DMS 273 (cell line): ENCODE results near the gene CCDC30.
"Not testable (repeated sequence)": the region's sequence is repeated elsewhere in the genome, so short reads cannot be mapped to it uniquely, and the experiment has no call there.

Experiments
- DNase-seq: peaks from one replicate; lab custom pipeline; 2025; ENCODE audit not compliant: unreplicated experiment; lab: John Stamatoyannopoulos, UW

Gene CCDC30

DNA sequence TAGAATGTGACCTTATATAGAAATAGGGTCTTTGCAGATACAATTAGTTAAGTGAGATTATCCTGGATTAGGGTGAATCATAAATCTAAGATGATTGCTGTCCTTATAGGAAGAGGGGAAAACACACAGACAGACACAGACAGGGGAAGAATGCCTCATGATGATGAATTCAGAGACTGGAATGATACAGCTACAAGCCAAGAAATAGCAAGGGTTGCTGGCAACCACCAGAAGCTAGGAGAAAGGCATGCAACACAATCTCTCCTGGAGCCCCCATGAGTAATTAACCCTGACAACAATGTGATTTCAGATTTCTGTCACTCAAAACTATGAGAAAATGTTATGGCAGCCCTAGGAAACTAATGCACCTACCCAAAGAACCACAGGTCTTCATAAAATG, 176.0 kb downstream of the CCDC30 start:
- no peak for DNase-seq

DNA sequence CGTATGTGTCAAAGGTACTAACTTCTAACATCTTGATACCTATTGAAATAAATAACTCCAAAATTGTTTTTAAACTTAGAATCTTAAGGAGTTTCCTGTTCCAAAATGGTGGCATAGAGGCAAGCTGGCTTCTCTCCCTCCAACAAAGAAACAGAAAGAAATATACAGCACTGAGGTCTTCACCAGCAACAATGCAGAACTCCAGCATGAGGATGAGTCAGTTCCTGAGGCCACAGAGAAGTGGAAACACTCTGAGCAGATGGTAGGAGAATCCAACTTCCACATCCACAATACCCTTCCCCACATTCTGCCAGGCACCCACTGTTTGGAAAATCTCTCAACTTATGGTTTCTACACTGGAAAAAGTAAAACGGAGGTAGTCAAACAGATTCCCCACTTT, 183.0 kb downstream of the CCDC30 start:
- DNase-seq = no peak

DNA sequence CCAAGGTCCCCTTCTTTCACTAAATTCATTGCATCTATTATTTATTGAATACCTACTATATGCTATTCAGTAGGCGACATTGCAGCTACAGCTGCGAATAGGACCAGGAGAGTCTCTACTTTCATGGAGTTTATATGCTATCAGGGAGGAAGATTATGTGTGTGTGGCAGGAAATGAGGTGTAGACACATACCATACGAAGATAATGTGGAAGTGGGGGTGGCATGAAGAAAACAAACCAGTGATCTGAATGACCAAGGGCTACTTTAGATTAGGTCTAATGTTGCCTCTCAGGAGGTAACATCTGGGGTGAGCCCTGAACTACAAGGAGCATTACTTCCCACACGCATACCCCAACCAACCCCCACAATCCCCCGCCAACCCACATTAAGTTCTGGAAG, 194.1 kb downstream of the CCDC30 start:
- DNase-seq = no peak

DNA sequence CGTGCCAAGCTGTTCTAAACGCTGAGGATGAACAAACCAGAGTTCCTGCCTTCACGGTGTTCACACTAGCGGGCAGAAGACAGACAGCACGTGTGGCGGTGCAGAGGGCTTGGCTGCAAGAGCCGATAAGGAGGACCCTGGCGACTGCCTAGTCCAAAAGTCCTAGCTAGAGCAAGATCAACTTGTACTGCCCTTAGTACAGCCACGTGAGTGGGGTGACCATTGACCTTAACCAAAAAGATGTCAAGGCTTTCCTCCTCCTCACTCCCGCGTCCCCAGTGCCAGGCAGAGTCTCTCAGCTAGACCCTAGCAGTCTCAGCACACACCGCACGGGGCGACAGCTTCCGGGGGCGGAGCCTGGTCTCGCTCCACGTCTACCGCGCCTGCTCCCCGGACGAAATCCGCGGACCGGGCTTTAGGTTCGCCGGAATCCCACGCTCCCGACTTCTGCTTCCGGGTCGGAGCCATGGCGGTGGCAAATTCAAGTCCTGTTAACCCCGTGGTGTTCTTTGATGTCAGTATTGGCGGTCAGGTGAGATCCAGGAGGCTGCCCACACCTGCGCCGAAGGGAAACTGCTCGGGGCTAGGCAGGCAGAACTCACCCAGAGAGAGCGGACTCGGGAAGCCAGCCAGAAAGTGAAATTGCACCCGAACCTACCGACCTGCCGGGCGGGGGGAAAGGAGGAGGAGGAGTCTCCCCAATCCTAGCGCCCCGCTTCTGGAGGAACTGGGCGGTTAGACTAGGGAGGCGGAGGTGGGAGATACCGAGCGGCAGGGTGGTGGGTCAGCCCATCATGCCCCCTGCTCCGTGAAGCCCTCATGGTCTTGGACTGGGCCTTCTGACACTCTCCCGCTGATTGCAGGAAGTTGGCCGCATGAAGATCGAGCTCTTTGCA, 195.1 kb downstream of the CCDC30 start, which contains the start of gene PPIH:
Gene PPIH, plus strand, starts transcription at position 443 of the 896 bp plus-strand sequence. Its CDS starts 24 bp downstream, at position 467.
- DNase-seq = peak; percentile 98

DNA sequence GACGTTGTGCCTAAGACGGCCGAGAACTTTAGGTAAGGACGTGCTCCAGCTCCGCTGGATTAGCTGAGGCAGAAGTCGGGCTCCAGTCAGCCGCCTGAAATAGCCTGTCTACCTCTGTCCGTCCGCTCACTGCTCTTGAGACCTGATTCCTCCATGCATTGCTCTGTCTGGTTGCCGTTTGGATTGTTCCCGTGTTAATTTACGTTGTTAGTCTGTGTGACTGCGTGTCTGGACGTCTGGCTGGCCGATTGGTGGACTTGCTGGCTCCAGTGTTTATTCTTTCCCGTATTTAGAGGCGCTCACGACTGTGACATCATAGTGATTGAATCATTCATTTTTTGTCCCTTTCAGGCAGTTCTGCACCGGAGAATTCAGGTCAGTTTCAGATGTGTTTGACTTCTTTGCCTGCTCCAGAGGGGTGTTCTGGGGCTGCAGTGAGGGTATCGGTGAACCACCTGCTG, 195.8 kb downstream of the CCDC30 start:
- no peak for DNase-seq

DNA sequence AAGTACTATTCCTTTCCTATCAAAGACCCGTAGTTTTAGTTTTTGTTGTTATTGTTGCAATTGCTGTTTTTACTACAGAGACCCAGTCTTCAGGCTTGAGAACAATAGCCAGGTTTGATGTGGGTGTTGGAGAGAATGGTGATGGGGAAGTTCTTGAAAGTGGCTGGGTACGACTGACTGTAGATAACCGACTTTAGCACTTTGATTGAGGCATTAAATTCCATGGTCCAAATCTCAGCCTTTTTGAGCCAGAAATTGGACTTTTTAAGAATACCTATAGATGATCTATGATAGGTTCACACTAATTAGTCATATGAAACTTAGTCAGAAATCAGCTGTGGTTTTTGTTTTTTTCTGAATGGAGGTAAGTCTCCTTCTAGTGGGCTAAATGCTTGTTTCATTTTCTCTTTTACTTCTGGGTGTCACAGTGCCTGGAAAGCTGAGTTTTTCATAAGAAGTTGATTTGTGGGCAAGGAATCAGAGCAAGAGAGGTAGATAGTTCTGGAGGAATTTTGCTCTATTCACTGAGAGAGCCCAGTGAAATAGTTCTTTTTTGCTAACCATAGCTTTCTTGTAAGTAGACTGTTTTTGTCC, 197.9 kb downstream of the CCDC30 start:
- DNase-seq = no peak

DNA sequence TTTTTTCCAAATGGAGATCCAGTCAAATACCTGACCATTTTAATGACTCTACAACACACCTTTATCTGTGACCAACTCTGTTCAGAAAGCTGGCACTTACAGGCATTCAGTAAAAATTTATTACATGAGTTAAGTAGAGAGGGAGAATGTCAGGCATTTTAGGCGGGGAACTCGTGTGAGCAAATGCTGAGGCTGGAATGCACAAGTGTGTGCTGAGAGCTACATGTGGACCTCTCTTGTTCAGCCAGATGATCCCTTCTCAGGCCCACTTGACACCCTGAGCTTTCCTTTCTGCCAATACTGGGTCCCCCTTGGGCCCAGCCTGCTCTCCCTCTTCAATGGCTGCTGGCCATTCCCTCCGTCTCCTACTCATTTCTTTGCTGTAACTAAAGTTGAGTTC, 206.8 kb downstream of the CCDC30 start:
- no peak for DNase-seq

DNA sequence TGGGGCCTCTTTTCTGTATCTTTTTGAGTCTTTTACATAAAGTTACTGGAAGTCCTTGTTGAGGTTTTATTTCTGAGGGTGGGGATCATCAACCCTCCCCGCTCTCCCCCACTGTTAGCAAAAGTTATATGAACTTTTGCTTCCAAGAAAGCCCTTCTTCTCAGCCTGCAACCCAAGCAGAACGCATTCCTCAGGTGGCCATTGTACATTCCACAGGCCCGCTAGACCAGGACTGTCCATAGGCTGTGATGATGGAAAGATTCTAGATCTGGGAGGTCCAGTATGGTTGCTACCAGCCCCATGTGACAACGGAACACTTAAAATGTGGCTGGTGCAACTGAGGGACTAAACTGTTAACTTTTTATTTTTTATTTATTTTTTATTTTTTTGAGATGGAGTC, 207.3 kb downstream of the CCDC30 start:
- no peak for DNase-seq

DNA sequence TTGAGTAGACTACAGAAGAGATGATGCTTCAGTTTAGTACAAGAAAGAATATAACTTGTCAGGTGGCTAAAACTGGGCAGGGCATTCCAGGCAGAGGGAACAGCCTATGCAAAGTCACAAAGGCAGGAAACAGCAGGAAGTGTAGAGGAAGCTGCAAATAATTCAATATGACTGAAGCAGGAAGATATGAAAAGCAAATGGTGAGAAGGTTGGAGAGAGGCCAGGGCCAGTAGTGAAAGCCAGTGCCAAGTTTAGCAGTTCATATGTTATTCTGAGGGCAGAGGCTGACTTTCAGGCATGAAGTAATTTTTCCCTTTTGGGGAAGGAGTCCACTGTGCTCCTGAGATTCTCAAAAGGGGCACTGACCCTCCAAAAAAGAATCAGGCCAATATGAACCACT, 211.1 kb downstream of the CCDC30 start:
- no peak for DNase-seq

DNA sequence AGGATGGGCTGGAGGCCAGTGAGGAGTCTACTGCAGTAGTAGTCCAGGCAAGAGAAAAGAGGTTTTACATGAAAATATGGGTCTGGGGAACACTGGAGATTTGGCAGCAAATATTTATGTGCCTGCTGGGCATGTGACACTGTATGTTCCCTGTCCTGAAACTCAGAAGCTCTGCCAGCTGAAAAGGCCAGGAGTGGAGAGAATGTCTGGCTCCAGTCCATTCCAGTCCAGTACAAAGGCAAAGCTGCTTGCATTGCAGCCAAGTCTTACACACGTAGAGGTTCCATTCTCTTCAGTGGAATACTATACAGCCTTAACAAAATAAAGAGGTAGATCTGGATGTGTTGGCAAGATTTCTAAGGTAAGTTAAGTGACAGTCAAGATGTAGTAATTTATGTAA, 211.6 kb downstream of the CCDC30 start:
- DNase-seq = no peak

DNA sequence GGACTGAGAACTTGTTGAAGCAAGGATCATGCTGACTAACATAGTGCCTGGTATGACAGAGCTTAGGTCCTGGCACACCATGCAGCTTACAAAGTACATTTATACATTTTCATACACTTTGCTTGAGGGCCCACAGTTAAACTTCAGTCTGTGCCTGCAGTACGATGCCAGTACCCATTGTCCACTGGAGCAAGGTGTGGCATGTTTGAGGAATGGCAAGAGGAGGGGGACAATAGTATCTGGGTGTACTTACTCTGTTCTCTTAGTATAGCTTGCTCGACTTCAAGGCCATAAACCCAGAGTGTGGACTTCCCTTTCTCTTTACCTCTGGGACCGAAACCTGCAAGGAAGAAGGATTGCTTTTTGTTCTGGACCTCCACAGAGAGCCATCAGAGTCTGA, 212.4 kb downstream of the CCDC30 start:
- no peak for DNase-seq

DNA sequence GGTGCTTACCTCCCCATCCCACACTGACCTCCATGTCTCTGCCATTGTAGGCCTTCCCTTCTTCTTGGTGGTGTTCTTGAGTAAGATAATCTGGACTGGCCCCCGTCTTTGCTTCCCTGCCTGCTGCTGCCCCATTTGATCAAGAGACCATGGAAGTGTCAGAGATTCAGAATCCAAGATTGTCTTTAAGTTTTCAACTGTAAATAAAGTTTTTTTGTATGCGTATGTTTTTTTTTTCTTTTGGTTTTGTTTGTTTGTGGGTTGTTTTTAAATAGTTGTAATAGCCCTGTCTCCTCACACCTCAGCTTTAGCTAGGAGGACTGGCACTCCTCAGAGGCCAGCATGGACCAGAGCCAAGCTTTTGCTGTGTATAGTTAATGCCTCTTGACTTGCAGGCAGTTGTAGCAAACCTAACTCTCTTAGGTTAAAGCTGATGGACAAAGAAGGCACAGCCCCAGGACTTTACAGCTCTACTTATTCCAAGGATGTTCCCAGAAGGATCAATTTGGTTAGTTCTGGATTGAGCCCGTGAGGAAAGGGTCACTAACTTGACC, 213.5 kb downstream of the CCDC30 start:
- no peak for DNase-seq

DNA sequence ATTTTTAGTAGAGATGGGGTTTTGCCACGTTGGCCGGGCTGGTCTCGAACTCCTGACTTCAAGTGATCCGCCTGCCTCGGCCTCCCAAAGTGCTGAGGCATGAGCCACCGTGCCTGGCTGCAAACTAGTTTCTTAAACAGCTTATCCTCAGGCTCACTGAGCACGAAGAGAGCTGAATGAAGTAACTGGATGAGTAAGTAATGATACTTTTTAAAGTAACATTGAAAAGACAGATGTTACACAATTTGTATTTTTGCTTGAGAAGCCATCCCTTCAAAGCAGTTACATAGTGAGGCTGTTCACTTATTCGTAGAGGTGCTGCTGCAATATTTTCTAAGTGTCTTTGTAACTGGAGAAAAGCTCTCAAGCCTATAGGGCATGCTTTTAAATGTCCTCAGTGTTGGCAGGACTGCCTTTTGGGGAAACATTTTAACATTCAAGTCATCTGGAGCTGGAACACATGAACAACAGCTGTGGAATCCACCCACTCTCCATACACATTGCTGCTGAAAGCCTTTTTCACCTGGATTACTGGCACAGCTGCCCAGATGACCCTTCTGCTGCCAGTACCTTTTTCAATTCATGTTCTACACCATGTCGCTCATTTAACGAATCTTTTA, 216.4 kb downstream of the CCDC30 start:
- DNase-seq = peak; percentile 30

DNA sequence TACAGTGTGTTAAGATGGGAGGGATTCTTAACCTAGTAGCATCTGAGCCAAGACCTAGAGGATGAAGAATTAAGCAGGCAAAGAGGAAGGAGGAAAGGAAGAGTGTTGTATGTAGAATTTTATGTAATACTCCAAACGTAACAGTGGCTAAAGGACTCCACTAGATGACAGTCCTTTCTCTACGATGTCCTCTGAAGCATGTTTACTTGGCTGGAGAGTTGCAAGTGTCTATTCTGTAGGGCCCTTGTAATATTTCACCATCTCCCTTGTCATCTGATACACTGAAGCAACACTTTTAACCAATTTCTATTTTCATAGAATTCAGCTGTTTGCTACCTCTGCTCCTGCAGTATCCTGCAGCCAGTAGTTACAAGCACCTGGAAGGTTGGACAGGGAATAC, 217.0 kb downstream of the CCDC30 start:
- DNase-seq = no peak

DNA sequence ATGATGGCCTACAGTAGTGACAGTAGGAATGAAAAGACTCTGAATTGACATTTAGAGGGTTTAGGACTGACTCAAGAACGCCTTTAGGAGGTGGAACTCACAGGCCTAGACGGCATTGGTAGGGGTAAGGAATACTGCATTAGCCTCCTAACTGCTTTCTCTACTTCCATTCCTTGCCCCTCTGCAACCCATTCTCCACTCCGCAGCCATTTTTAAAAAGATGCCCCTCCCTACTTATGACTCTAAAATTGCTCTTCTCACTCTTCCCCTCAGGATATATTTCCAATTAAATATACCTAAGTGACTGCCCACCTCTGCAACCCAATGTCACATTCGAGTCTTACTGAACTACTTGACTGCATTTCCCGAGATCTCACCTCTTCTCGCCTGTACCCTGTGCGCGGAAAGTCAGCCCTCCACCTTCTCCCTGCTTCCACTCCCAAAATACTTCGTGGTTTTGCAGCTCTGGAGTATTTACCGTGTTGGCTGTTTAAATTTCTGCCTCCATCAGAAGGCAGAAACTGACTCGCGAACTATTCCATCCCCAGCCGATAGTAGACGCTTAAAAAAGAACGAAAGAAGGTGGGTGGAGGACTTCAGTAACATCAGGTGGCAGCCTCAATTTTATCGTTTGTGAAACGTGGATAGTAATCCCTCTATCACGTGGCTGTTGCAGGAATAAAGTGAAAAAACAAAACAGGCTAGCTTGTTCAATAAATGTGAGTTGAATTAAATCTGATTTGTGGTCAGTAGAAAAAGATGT, 218.0 kb downstream of the CCDC30 start:
- DNase-seq = peak; percentile 67

DNA sequence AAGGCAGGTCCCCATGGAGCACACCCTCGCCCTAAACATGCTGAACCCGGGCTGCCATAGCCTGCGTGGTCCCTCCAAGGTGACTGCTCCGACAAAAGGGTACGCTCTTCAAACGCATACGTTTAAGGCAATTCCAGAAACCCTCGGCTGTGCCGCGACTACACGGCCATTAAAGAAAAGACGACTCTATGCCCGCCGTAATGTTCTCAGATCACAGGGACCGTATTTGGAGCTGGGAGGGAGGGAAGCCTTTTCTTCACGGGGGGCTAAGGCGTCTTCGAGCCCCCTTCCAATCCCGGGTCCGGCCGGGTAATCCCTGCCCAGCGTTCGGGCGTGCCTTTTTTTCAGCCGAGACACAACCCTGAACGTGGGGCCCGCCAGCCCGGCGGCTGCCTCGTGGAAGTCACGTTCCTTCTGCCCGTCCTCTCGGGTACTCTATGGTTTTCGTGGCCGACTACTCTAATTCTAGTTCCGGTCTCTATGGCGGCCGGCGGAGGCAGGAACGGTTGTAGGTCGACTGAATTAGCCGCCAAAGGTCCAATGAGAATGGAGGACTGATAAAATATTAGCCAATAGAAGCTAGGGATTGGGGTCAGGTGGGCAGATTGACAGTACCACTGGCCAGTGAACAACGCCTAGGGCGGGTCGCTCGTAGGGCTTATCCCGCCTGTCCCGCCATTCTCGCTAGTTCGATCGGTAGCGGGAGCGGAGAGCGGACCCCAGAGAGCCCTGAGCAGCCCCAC, 218.8 kb downstream of the CCDC30 start, which contains the start of gene YBX1:
Gene YBX1, plus strand, starts transcription at position 678 of the 743 bp plus-strand sequence. CDS start 148 bp downstream, outside the sequence.
- DNase-seq = peak; percentile 99

DNA sequence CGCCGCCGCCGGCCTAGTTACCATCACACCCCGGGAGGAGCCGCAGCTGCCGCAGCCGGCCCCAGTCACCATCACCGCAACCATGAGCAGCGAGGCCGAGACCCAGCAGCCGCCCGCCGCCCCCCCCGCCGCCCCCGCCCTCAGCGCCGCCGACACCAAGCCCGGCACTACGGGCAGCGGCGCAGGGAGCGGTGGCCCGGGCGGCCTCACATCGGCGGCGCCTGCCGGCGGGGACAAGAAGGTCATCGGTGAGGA, 219.3 kb downstream of the CCDC30 start:
- not testable (repeated sequence) for DNase-seq

DNA sequence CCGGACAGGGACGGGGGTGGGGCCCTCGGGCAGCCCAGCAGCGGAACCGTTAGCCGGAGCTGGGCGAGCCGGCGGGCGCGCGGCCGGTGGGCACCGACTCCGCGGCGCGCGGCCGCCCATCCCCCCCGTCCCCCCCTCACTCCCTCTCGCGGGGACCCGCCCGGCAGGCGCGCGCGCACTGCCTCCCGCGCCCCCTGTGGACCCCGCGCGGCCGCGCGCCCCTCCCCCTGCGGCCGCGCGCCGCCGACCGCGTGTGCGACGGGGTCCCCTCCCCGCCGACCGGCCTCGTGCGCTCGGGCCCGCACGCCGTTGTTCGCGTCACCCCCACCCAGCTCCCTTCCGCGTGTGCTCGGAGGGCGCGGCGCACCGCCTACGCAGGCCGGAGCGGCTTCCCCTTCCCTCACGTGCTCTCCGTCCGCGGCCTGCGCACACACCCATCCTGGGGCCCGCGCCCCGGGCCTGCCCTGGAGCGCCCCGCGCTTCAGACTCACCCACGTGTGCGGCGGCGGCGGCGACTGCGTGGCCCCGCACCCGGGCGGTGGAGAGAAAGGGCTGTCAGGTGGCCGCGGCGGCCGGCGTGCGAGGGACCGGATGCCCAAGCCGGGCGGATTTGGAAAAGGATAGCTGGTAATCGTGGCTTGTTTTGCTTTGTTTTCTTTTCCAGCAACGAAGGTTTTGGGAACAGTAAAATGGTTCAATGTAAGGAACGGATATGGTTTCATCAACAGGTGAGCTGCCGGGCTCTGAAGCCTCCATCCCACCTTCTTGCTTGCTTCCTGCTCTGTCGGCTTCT, 219.8 kb downstream of the CCDC30 start:
- peak; percentile 87 for DNase-seq

DNA sequence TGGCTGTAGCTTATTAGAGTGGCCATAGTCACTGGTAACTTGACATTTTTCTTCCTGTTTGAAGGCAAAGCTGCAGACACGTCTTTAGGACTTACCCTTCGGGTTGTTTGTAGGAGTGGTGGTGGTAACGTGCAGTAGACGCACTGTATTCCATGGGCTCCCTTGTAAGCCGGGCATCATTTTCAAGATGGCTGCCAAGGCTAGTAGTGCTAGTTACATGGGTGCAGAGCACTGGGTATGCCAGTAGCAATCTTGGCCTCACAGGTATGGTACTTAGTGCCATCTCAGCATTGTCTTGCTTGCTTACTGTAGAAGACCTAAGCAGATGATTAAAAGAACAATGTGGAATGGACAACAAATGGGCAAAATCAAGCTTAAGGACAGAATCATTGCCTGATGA, 221.1 kb downstream of the CCDC30 start:
- peak; percentile 73 for DNase-seq

DNA sequence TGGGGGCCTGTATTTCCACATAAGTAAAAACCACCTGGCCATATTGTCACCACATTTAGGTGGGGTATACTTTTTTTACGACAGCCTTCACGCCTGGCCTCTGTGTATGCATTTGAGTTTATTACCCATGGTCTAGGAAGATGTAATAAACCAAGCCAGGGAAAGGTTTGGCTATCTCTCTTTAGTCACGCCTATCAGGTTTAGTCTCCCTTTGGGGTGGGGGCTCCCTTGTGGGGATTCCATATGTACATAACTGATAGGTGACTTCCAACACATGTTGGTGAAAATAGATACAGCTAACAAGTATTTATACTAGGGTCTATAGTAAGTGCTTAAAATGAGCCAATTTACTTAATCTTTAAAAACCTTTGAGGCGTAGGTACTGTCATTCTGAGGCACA, 223.3 kb downstream of the CCDC30 start:
- DNase-seq = no peak
